GM19452 (cell line): Measurements from ENCODE around the gene HMGB4.

ENCODE experiments used
- ATAC-seq: cut with Tn5 transposase; IDR thresholded peaks from one replicate; pipeline ENCODE4 v1.9.1; 2021; ENCODE audit not compliant: unreplicated experiment

The HMGB4 gene

DNA sequence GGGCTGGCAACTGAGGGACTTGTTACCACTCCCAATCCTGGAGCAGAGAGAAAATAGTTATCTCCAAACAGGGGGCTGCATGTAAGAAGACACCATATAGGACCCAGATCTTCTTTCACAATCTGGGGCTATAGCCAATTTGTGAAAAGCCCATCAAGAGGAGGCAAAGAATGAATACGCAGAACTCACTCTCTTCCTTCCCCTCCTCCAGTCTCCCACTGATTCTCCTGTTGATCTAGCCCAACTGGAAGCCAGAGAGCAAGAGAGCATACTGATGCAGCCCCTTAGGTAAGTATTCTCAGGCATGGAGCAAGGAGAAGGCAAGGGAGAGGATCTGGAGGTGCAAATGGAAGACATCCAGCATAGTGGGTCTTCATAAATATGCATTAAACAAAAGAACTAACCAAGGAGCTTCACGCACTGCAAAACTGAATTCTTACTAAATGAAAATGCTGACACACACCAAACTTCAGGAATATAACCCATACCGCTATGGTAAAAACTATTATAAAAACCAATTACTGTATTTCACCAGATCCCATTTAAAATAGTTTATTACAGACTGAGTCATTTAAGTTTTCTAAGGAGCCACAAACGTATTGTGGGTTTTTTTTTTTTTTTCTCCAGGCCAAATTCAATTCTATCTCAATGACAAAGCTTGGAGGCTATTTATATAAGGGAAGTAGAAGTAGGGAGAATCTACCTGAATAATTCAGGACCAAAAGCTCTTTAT, 15.5 kb upstream of the HMGB4 start:
- ATAC-seq = no peak

DNA sequence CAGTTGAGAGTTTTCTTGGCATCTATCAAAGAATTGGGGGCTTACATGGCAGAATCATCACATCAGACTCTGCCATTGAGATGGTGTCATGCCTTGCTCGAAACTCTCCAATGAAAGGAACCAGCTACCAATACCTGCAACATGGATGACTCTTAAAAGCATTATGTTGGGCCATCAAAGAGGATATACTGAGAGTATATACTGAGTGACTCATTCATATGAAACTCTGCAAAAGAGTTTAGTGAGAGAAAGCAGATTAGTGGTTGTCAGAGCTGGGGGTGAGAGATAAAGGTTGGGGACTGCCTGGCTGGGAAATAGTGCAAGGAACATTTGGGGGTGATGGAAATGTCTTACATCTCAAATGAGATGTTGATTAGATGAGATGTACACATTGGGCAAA, 14.7 kb upstream of the HMGB4 start:
- no peak for ATAC-seq

DNA sequence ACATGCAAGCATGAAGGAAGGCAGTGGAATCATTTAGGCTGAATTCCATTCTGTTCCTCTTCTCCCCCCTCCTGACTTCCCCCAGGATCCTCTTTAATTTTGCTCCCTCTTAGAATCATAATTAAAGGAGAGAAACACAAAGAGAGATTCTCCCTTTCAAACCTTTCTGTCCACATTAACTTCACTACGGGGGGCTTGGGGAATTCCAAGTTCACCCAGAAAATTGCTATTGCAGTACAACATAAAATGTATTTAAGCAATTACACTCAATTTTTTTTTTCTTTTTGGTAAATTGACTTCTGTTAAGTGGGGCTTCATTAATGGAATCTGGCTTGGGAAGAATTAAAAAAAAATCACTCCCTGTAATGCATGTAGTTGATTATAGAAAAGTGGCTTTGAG, 13.4 kb upstream of the HMGB4 start:
- no peak for ATAC-seq

DNA sequence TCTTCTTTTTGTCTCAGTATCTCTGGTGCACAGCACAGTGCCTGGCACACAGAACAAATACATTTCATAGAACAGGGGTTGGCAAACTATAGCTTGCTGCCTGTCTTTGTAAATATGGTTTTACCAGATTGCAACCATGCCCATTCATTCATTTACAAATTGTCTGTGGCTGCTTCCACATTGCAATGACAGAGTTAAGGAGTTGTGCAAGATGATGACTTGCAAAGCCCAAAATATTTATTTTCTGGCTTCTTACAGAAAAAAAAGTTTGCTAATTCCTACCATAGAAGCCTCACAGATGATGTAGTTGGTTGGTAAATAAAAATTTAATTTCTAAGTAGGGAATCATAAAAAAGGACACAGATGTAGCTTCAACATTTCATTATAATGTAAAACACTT, 11.2 kb upstream of the HMGB4 start:
- no peak for ATAC-seq

DNA sequence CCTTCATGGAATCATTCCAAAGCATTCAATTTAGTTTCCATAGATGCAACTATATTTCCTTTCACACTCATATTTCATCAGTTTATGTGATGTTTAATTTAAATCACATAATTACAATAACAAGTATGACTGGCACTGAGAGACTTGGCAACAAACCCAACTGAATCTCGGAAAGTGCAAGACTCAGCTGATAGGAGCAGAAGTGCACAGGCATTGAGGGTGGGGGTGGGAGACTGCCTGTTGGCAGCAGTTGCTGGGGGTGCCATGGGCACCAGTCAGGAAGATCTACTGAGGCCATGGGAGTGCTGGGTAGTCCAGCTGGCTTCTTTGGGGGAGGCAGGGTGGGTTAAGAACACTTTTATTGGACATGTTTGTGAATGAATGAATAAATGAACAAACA, 10.4 kb upstream of the HMGB4 start:
- ATAC-seq = no peak

DNA sequence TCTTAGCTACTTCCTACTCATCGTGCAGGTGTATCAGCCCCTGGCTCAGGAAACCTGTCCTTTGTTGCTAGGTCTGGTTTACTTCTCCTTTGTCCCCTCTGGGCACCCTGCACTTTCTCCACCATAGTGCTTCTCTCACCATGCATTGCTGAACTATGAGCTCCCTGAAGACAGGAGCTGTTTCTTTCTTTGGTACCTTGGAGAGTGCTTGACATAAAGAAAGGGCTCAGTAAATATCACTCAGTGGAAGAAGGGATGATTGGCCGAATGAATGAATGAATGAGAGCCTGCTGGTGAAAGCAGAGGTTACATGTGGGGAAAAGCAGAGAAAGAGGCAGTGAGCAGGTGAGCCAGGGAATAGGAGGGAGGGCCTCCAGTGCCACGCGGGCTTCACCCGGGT, 9.8 kb upstream of the HMGB4 start:
- no peak for ATAC-seq

DNA sequence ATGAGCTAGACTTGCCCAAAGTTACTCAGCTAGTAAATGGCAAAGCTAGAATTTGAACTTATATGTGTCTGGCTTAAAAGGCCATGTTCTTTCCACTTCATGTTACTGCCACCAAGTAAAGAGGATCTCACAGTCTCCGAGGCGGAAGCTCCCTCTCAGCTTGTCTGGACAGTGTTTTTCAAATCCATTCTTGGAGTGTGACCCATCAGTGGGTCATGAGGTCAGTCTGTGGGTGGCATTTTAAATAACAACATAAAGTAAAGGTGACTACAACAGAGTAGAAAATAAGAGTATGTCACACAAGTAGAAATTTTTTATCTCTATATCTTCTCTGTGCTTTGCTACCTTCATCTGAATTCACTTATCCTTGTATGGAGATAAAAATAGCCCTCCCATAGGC, 3.2 kb upstream of the HMGB4 start:
- ATAC-seq = no peak

DNA sequence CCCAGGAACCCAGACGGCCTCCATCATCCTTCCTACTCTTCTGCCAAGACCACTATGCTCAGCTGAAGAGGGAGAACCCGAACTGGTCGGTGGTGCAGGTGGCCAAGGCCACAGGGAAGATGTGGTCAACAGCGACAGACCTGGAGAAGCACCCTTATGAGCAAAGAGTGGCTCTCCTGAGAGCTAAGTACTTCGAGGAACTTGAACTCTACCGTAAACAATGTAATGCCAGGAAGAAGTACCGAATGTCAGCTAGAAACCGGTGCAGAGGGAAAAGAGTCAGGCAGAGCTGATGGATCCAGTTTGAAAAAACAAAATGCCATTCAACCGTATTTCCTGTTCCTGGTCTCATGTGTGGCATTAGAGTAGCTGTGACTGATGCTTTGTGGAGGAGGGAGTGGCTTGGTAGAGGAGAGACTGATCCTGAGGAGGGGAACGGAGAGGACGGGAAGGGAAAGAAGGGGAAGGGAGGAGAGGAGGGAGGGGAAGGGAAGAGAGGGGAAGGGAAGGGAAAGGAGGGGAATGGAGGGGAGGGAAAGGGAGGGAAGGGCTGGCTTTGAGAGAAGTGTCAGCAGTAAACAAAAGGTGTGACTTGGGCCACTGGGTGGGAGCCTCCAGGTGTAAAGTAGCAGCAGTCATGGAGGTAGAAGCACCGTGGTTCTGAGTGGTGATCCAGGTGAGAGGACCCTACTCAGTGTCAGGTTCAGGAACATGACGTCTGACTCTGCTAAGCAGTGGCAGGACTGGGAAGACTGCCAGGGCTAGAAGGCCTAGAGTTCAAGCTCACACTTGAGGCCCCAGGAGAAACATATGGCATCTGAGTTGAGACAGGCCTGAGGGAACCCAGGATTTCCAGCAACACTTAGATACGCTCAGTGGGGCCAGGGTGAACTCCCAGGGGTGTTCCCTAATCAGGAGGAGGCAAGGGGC, 846 bp downstream of the HMGB4 start:
- no peak for ATAC-seq

DNA sequence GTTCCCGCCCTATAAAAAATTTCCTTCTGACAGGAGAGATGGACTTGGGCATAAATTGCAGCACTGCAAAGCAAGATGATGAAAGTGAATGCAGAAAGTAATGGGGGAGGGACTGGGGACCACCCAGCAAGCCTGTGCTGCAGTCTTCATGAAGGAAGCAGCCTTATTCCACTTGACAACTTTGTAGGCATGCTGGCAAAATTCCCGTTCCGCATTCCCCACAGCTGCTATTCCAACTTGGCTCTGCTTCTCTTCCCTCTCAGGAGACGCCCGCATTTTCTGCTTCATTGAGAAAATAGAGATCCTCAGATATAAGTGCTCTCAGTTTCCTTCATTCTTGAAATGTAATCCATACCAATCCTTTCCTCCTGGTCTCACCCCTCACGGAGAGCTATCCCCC, 2.4 kb downstream of the HMGB4 start:
- ATAC-seq = no peak

DNA sequence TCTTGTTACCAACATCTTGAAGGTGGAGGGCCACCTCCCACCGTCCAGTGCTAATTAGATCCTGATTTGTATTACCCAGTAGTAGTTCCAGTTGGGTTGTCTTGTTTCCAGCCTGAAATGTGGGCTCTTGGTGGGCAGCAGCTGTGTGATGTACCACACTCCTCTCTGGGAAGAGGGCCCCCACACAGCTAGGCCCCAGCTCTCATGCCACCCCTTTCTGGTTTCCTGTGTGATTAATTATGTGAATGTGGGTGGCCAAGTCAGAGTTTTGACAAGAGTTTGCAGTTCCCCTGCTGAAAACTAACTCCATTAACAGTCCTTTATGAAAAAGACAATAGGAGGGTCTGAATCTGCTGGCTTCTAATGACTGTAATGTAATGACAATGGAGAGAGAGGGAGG, 3.8 kb downstream of the HMGB4 start:
- no peak for ATAC-seq

DNA sequence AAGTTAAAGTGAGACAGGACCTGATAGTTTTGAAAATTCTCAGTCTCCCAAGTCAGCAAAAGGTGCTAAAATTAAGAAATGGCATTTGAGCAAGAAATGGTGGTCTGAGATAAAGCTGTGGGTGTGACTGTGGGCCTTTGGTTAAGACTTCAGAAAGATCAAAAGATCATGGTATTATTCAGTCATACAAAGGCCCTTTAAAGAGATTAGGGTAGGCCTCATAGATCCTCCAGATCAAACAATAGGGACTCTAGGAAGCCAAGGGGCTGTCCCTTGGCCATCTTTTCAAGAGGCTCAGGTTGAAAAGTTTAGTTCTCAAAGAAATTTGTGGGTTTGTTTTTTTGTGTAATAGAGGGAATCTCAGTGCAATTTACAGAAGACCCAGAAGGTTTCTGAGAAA, 8.4 kb downstream of the HMGB4 start:
- ATAC-seq = no peak

DNA sequence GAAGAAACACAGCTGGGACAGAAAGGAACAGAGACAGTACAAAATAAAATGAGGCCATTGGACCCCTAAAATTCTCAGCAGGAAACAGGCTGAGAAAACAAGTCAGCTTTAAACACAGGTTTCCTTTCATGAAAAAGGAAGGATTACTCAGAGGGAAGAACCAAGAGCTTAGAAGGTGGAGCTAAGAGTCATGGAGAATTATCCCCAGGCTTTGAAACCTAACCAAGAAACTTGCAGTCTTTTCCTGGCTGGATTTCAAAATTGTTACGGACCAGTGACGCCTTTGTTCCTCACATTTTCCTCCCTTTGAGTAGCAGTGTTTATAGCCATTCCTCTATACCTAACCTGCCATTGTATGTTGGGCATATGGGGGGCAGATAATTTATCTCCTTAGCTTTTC, 8.8 kb downstream of the HMGB4 start:
- ATAC-seq = no peak

DNA sequence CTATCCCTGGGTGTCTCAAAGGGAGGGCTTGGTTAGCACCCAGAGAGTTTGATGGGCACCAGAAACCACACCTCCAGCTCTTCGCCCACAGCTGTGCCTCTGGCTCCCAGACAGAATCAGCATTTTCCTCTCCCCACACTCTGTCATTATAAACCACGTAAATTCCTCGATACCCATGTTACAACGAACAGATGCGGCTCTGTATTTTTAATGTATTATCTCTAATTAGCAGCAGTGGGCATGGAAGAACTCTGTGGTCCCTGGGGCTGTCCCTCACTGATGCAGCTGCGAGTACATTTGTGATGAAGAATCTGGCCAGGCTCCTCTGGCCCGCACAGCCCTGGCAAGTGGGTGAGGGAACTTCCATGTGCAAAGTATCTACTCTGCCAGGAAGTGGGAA, 10.8 kb downstream of the HMGB4 start:
- ATAC-seq = no peak

DNA sequence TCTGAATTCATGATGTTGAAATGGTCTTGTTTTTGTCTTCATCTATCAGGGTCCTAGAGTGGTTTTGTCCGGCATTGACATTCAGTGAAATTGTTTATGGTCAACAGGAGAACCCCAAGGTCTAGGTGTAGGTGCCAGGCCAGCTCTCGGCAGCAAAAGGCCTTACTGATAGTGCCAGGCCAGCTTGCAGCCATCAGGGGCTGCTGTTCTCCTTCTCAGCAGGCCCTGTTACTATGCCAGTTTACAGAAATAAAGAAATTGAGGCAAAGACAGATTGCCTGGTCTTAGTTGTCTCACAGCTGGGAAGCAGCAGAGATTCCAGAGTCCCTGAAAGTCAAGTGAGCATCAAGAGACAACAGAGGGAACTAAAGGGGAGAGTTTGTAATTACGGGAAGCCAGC, 12.0 kb downstream of the HMGB4 start:
- no peak for ATAC-seq

DNA sequence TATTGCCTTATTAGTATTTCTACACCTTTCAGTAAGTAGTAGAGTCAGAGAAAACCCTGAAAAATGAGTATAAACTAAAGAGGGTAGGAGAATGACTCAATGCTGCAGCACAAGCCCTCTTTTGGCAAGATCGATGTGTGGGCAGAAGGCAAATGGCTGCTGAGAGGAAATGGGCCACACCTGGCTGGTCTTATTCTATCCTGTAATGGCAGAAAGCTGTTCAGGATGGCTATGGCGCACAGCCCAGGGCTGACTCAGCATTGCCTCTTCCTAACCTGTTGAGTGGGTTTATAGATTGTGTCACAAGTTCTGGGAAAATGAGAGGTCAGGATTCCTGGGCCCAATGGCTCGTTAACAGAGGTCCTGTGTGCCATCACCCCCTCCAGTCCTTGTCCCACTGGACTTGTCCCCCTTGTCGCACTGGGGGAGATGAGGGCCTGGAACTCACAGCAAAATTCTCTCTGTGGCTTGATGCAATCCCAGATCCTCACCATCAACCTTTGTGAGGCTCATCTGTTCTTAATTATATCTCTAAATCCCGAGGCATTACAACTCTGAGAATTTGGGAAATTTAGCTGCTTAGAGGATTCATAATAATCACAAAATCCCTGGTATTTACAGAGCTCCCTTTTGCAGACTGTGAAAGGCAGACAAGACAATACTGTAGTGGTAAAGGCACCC, 13.2 kb downstream of the HMGB4 start:
- ATAC-seq = no peak

DNA sequence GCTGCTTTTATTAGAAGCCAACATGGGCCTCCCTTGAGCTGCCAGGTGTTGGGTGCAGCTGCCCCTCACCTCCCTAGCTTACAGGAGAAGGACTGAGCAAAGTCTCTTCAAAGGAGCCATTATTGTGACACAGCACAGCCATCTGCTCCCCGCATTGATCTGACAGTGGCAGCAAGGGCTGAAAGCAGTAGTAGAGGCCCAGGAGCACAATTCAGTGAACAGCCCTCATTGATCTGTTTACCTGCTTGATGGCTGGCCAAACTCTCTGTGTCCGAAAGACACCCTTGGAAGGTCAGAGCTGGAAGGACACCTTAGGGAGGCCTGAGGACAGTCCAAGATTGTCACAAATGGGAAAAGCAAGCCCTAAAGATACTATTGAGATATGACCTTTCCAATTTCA, 14.5 kb downstream of the HMGB4 start:
- no peak for ATAC-seq

DNA sequence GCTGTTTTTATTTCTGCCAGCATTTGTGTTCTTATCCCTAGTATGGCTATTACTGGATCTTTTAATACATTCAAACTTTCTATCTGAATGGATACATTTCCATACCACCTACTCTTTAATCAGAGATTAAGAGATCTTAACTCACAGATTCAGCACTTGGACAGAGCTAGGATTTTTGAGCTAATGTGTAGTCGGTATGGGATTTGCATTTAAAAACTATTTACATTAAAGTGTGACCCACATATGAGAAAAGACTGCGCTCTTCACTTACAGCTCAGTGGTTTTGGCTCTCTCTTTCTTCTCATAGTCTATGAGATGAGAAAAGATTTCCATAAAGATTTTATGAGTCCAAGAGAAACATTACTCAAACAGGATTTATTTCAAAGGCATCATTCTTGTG, 16.4 kb downstream of the HMGB4 start:
- no peak for ATAC-seq

DNA sequence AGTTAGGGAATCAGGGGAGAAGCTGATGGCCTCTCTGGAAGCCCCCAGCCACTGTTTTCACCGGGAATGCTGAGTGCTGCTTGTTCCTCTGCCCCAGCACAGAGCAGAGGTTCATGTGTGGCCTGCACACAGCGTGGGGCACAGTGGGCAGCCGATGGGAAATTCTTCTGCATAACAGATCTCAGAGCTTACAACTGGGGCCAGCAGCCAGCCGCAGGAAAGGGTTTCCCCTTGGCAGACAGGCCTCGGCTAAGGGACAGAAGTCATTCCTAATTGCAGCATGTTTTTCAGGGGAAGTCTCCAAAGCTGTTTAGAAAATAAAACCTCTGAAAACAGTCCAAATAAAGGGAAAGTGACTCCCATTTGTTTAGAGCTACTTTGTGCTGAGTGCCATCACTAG, 22.6 kb downstream of the HMGB4 start:
- no peak for ATAC-seq

DNA sequence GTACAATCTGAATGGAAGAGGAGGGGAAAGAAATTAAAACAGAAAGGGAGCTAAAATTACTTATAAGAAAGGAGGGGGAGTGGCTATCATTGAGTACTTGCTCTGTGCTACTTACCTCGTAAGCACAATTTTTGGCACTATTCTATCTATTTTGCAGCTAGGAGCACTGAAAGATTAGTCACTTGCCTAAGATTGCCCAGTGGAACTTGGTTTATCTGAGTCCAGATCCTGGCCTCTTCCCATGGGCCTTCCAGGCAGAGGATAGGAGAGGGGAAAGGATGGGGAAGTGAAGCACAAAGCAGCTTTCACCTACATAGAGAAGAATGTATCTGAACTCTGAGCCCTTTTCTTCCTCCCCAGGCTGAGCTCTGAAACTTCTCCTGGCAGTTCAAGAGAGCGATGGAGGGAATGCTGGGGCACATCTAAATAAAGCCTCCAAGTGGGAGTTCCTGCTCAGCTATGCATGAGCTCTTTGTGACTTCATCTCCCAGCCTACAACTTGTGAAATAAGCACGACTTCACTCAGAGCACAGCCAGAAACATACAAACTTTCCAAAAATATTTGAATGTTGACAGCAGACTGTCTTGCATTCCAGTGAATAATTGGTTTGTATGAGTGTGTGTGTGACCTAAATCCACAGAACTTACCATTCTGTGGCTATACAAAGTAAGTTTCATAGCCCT, 29.4 kb downstream of the HMGB4 start:
- no peak for ATAC-seq

DNA sequence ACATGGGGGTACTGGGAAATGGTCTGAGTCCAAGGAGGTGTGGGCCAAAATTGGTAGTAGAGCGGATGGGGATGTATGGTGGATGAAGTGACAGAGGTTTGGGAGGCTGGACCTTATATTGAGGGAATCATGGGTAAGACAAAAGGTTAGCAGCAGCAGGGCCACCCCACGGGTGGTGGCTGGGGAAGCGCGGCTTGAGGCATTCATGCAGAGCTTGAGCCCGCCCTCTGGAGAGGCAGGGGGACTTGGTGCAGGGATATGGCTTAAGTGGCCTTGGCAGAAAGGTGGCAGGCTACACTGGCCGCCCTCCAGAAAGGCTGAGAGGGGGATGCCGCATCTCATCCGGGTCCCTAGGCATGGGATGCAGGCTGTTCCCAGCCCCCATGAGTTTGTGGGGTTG, 31.5 kb downstream of the HMGB4 start:
- no peak for ATAC-seq

DNA sequence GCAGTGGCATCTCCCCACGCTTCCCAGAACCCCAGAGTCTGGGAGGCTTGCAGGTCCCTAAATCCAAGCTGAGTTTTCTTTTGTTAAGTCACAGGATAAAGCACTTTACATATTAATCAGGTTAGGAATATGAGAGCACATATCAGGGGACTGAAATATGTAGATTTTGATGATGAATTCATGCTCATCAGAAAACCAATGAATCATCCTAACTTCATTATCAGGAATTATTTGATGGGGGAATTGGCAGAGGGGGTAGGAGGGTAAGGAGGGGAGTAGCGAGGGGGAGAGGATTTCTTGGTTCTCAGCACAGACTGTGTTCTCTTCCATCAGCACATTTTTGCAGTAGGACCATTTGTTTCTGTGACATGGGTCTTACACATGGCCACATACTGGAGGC, 32.1 kb downstream of the HMGB4 start:
- no peak for ATAC-seq
